IPS-15b (cell line): ENCODE measurements around the gene SFRP2.

Source experiments
- H3K27me3 ChIP-seq: one replicate; pipeline ENCODE4 v1.6.1; 2013; ENCODE audit warnings: low read length; ENCODE audit not compliant: control insufficient read depth, insufficient read depth
- H3K36me3 ChIP-seq: one replicate; pipeline ENCODE4 v1.6.1; 2013; ENCODE audit warnings: low read length; ENCODE audit not compliant: control insufficient read depth, insufficient read depth
- H3K4me1 ChIP-seq: one replicate; pipeline ENCODE4 v1.6.1; 2013; ENCODE audit warnings: mild to moderate bottlenecking, low read length; ENCODE audit not compliant: control insufficient read depth, insufficient read depth
- H3K4me3 ChIP-seq: one replicate; pipeline ENCODE4 v1.5.1; 2013; ENCODE audit warnings: low read depth, low read length
- H3K9ac ChIP-seq: one replicate; pipeline ENCODE4 v1.6.1; 2013; ENCODE audit warnings: low read depth, mild to moderate bottlenecking, low read length
- H3K9me3 ChIP-seq: one replicate; pipeline ENCODE4 v1.6.1; 2013; ENCODE audit warnings: mild to moderate bottlenecking, low read length; ENCODE audit not compliant: control insufficient read depth, insufficient read depth

Gene SFRP2

GRCh38 chr4:153741541-153741940 lies 47.3 kb downstream of the SFRP2 start:
- Histone ChIP-seq H3K9me3 (no peaks in the 10 kb centered on the region), H3K36me3 (no peaks in the 10 kb centered on the region), H3K27me3 (no peaks in the 10 kb centered on the region), H3K9ac (no peak overlapping the region), H3K4me1 (no peaks in the 10 kb centered on the region), H3K4me3 (no peak overlapping the region)

- Histone ChIP-seq H3K9me3 (no peaks in the 10 kb centered on the region), H3K27me3 (no peaks in the 10 kb centered on the region), H3K4me1 (no peaks in the 10 kb centered on the region), H3K36me3 (no peaks in the 10 kb centered on the region), H3K4me3 (no peak overlapping the region), H3K9ac (no peak overlapping the region)
These were observed 52.9 kb downstream of the SFRP2 start for GRCh38 chr4:153735906-153736461.

- Histone ChIP-seq H3K27me3 (no peaks in the 10 kb centered on the region), H3K9ac (no peak overlapping the region), H3K4me1 (no peaks in the 10 kb centered on the region), H3K9me3 (no peaks in the 10 kb centered on the region), H3K4me3 (no peak overlapping the region), H3K36me3 (no peaks in the 10 kb centered on the region)
These were observed 55.0 kb downstream of the SFRP2 start for GRCh38 chr4:153733751-153734448.

GRCh38 chr4:153731239-153731638 lies 57.6 kb downstream of the SFRP2 start:
- Histone ChIP-seq H3K4me3 (no peak overlapping the region), H3K9ac (no peak overlapping the region), H3K27me3 (no peaks in the 10 kb centered on the region), H3K9me3 (no peaks in the 10 kb centered on the region), H3K4me1 (no peaks in the 10 kb centered on the region), H3K36me3 (no peaks in the 10 kb centered on the region)
